Activated CD4-positive, alpha-beta T cell treated with anti-CD3 and anti-CD28 coated beads for 36 hours (primary cell): ENCODE measurements around the gene CFHR2. TPM values are rescaled to one million over a fixed set of nuclear protein-coding genes. Genes with fewer than 3 reads are reported as not detected.
"Not testable (repeated sequence)": the region's sequence is repeated elsewhere in the genome, so short reads cannot be mapped to it uniquely, and the experiment has no call there.

Experiments used
- ATAC-seq: fragments of 200-7000 bp; cut with Tn5 transposase; one replicate; pipeline ENCODE4 v1.10.0; 2021; ENCODE audit warnings: mild to moderate bottlenecking, moderate library complexity
- CTCF ChIA-PET: fragments of 350-600 bp; sonication (Branson Sonifier 250); formaldehyde crosslinking; loops from one replicate; lab custom pipeline; 2021; ENCODE audit warnings: antibody characterized with exemption; lab: Charles Lee
- POLR2A ChIA-PET: fragments of 350-600 bp; sonication (Branson Sonifier 250); formaldehyde crosslinking; loops from one replicate; lab custom pipeline; 2021; ENCODE audit warnings: antibody characterized with exemption, inconsistent platforms; lab: Charles Lee
- DNase-seq: peaks from one replicate; pipeline ENCODE4 v3.0.0-alpha.2; 2020
- H3K27ac Mint-ChIP-seq: one replicate; pipeline ENCODE4 v1.8.0; 2021; ENCODE audit warnings: mixed read lengths
- H3K27me3 Mint-ChIP-seq: one replicate; pipeline ENCODE4 v1.8.0; 2021; ENCODE audit warnings: mixed read lengths
- H3K36me3 Mint-ChIP-seq: one replicate; pipeline ENCODE4 v1.8.0; 2021; ENCODE audit warnings: low read depth, mixed read lengths
- H3K4me1 Mint-ChIP-seq: one replicate; pipeline ENCODE4 v1.8.0; 2021; ENCODE audit warnings: mixed read lengths
- H3K4me3 Mint-ChIP-seq: one replicate; pipeline ENCODE4 v1.8.0; 2021; ENCODE audit warnings: mild to moderate bottlenecking, moderate library complexity, mixed read lengths
- H3K9me3 Mint-ChIP-seq: one replicate; pipeline ENCODE4 v1.8.0; 2021; ENCODE audit warnings: low read depth, mixed read lengths
- intact Hi-C, 2 experiments: fragments of 100-400 bp; cut with DNase I in 1 of 2; cut with micrococcal nuclease in 1 of 2; formaldehyde crosslinking; loops; one replicate each; pipeline versions ENCODE4 v1.14.2 to v1.15.1; 2022 to 2024; cut with DNase I, micrococcal nuclease
- total RNA-seq, 2 experiments: library from RNA; stranded (reverse); gene quantifications; one replicate each; pipeline ENCODE4 v1.2.3, GENCODE V29; 2021

CFHR2 gene
- not detected for total RNA-seq

DNA sequence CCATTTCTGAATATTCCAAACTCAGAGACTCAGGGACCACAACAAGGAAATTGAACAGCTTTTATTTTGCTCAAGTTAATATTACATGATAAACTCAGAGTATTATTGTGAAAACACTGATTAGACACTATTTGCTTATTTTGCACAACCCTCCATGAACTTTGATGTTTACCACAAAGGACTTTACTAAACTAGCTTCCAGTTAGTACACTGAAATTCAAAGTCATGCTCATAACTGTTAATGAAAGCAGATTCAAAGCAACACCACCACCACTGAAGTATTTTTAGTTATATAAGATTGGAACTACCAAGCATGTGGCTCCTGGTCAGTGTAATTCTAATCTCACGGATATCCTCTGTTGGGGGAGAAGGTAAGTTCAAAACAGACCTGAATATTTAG lies at the start of gene CFHR2:
CFHR2 (plus strand) TSS at position 171 of the 400 bp plus-strand sequence; CDS start at position 314, 143 bp downstream.
- DNase-seq, H3K4me1 Mint-ChIP-seq, intact Hi-C loops, CTCF ChIA-PET, POLR2A ChIA-PET, H3K27ac Mint-ChIP-seq, H3K27me3 Mint-ChIP-seq, H3K4me3 Mint-ChIP-seq, H3K36me3 Mint-ChIP-seq, ATAC-seq, H3K9me3 Mint-ChIP-seq: not testable (repeated sequence)

GRCh38 chr1:196896355-196896754 lies 47.2 kb upstream of the CFHR2 start:
- DNase-seq (no peak), ATAC-seq (no peak)
- Mint-ChIP-seq H3K27me3 (no peaks in the 10 kb centered on the region), H3K9me3 (no peaks in the 10 kb centered on the region), H3K4me1 (no peaks in the 10 kb centered on the region), H3K4me3 (no peak overlapping the region), H3K36me3 (no peaks in the 10 kb centered on the region), H3K27ac (no peak overlapping the region)
- ChIA-PET POLR2A (no interaction called here), CTCF (no interaction called here)
- intact Hi-C loops: no loop called here

- POLR2A ChIA-PET: no interaction called here
Measured at GRCh38 chr1:196897158-196897828, 46.2 kb upstream of the CFHR2 start.

DNA sequence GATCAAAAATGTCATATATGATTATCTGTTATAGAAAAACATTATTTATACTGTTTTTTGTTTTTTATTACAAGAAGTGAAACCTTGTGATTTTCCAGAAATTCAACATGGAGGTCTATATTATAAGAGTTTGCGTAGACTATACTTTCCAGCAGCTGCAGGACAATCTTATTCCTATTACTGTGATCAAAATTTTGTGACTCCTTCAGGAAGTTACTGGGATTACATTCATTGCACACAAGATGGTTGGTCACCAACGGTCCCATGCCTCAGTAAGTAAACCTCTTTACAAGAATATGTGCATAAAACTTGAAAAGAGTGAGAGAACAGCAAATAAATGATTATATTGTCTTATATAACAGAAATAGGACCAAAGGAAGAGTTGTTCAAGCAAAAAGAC lies 41.2 kb upstream of the CFHR2 start:
- intact Hi-C loops: no loop called here
- Mint-ChIP-seq H3K27me3 (no peaks in the 10 kb centered on the region), H3K9me3 (no peaks in the 10 kb centered on the region), H3K27ac (no peak overlapping the region), H3K4me3 (no peak overlapping the region), H3K4me1 (no peaks in the 10 kb centered on the region), H3K36me3 (no peaks in the 10 kb centered on the region)
- DNase-seq (no peak), ATAC-seq (no peak)
- CTCF ChIA-PET: no interaction called here
- POLR2A ChIA-PET: no interaction called here

More at GRCh38 chr1:196897158-196897828, 46.2 kb upstream of the CFHR2 start:
- no peak for DNase-seq
- Mint-ChIP-seq H3K4me1 (no peaks in the 10 kb centered on the region), H3K36me3 (no peaks in the 10 kb centered on the region), H3K9me3 (no peaks in the 10 kb centered on the region), H3K27me3 (no peaks in the 10 kb centered on the region), H3K4me3 (no peak overlapping the region), H3K27ac (no peak overlapping the region)
- CTCF ChIA-PET: no interaction called here
- intact Hi-C loops: no loop called here
- no peak for ATAC-seq

DNA sequence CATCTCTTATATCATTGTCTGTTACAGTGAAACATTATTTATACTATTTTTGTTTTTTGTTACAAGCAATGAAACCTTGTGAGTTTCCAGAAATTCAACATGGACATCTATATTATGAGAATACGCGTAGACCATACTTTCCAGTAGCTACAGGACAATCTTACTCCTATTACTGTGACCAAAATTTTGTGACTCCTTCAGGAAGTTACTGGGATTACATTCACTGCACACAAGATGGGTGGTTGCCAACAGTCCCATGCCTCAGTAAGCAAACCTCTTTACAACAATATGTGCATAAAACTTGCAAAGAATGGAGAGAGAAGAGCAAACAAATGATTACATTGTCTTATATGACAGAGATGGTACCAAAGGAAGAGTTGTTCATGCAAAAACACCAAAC lies 33.3 kb upstream of the CFHR2 start:
- no peak for ATAC-seq
- intact Hi-C loops: no loop called here
- H3K4me1 Mint-ChIP-seq: no peaks in the 10 kb centered on the region
- H3K9me3 Mint-ChIP-seq: no peaks in the 10 kb centered on the region
- H3K36me3 Mint-ChIP-seq: no peaks in the 10 kb centered on the region
- ChIA-PET CTCF (no interaction called here), POLR2A (no interaction called here)
- DNase-seq: no peak
- H3K27ac Mint-ChIP-seq: no peak overlapping the region
- no peak overlapping the region for H3K4me3 Mint-ChIP-seq
- no peaks in the 10 kb centered on the region for H3K27me3 Mint-ChIP-seq

GRCh38 chr1:196912283-196912682 lies 31.3 kb upstream of the CFHR2 start:
- DNase-seq, H3K4me3 Mint-ChIP-seq, H3K27ac Mint-ChIP-seq, CTCF ChIA-PET, H3K4me1 Mint-ChIP-seq, H3K9me3 Mint-ChIP-seq, H3K36me3 Mint-ChIP-seq, intact Hi-C loops, ATAC-seq, H3K27me3 Mint-ChIP-seq, POLR2A ChIA-PET: not testable (repeated sequence)

GRCh38 chr1:196926839-196927238 lies 16.7 kb upstream of the CFHR2 start:
- CTCF ChIA-PET, H3K27me3 Mint-ChIP-seq, H3K4me3 Mint-ChIP-seq, intact Hi-C loops, H3K9me3 Mint-ChIP-seq, H3K4me1 Mint-ChIP-seq, H3K36me3 Mint-ChIP-seq, ATAC-seq, POLR2A ChIA-PET, H3K27ac Mint-ChIP-seq, DNase-seq: not testable (repeated sequence)

DNA sequence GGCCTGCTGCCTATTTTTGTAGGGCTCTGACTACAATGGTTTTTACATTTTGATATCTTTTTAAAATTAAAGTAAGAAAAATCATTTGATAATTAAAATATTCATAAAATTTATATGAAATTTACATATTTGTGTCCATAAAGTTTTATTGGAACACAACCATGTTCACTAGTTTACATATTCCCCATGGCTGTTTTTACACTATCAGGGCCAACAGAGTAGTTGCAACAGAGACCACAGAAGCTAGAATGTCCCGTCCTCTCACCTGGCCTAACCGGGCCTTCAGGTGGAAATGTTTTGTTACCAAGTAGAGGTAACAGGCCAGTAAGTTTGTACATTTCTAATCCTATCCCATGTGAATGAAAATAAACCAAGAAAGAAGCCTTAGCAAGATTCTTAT lies 10.7 kb upstream of the CFHR2 start:
- CTCF ChIA-PET, intact Hi-C loops, H3K27me3 Mint-ChIP-seq, POLR2A ChIA-PET, DNase-seq, H3K9me3 Mint-ChIP-seq, H3K27ac Mint-ChIP-seq, H3K36me3 Mint-ChIP-seq, H3K4me3 Mint-ChIP-seq, H3K4me1 Mint-ChIP-seq, ATAC-seq: not testable (repeated sequence)

GRCh38 chr1:196933531-196934189 lies 9.9 kb upstream of the CFHR2 start:
- DNase-seq (no peak), ATAC-seq (no peak)
- H3K9me3 Mint-ChIP-seq: no peaks in the 10 kb centered on the region
- H3K4me3 Mint-ChIP-seq: no peak overlapping the region
- H3K4me1 Mint-ChIP-seq: no peaks in the 10 kb centered on the region
- CTCF ChIA-PET: no interaction called here
- POLR2A ChIA-PET: no interaction called here
- intact Hi-C loops: no loop called here
- H3K27ac Mint-ChIP-seq: no peak overlapping the region
- no peaks in the 10 kb centered on the region for H3K36me3 Mint-ChIP-seq
- no peaks in the 10 kb centered on the region for H3K27me3 Mint-ChIP-seq

GRCh38 chr1:196941474-196941873 lies 2.1 kb upstream of the CFHR2 start:
- H3K27ac Mint-ChIP-seq, H3K27me3 Mint-ChIP-seq, DNase-seq, intact Hi-C loops, POLR2A ChIA-PET, CTCF ChIA-PET, H3K9me3 Mint-ChIP-seq, H3K4me1 Mint-ChIP-seq, ATAC-seq, H3K36me3 Mint-ChIP-seq, H3K4me3 Mint-ChIP-seq: not testable (repeated sequence)

- H3K27me3 Mint-ChIP-seq: peaks cover 2% of the 10 kb centered on the region
- peaks cover 2% of the 10 kb centered on the region for H3K9me3 Mint-ChIP-seq
- ATAC-seq (no peak), DNase-seq (no peak)
- intact Hi-C loops: no loop called here
- no peaks in the 10 kb centered on the region for H3K36me3 Mint-ChIP-seq
- H3K4me1 Mint-ChIP-seq: no peaks in the 10 kb centered on the region
- no peak overlapping the region for H3K4me3 Mint-ChIP-seq
- ChIA-PET POLR2A (no interaction called here), CTCF (interaction anchor here (0.6 to 1.5 kb wide), 3 partner anchors 15 to 459 kb away, joined by 3 read pairs; no protein-coding TSS in a partner anchor)
- H3K27ac Mint-ChIP-seq: no peak overlapping the region
Measured at GRCh38 chr1:196951711-196952394, 8.3 kb downstream of the CFHR2 start.

DNA sequence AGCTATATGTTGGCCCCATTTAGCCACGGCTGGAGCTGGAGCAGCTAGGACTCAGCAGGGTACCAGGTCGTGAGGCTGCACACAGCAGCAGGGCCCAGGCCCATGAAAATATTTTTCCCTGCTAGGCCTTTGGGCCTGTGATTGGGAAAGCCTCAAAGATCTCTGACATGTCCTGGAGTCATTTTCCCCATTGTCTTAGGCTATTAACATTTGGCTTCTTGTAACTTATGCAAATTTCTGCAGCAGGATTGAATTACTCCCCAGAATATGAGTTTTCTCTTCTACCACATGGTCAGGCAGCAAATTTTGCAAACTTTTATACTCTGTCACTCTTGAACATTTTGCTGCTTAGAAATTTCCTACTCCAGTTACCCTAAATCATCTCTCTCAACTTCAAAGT lies 11.2 kb downstream of the CFHR2 start:
- H3K9me3 Mint-ChIP-seq: peaks cover 2% of the 10 kb centered on the region
- no peak overlapping the region for H3K27ac Mint-ChIP-seq
- ATAC-seq (no peak), DNase-seq (no peak)
- intact Hi-C loops: no loop called here
- H3K36me3 Mint-ChIP-seq: no peaks in the 10 kb centered on the region
- ChIA-PET CTCF (no interaction called here), POLR2A (no interaction called here)
- H3K4me3 Mint-ChIP-seq: no peak overlapping the region
- no peaks in the 10 kb centered on the region for H3K4me1 Mint-ChIP-seq
- H3K27me3 Mint-ChIP-seq: no peaks in the 10 kb centered on the region
